K562 (cell line): Measurements from ENCODE around the gene KLHL29. TPM values are rescaled to one million over a fixed set of nuclear protein-coding genes. Genes with fewer than 3 reads are reported as not detected.

ENCODE experiments used
- ATAC-seq: fragments of 200-7000 bp; cut with Tn5 transposase; 3 replicates; pipeline ENCODE4 v1.9.1; 2020; ENCODE audit warnings: moderate library complexity
- BruUV-seq: library from RNA; stranded (reverse); fragments of 400-500 nt; replicated peaks from 2 replicates; lab custom pipeline; 2021; lab: Mats Ljungman, UMichigan
- CTCF ChIA-PET: fragments of 300-600 bp; formaldehyde crosslinking; extraction: SDS; loops from one replicate; lab custom pipeline; 2021; ENCODE audit warnings: low intra/inter-chr PET ratio; lab: Yijun Ruan, JAX
- POLR2A ChIA-PET: fragments of 300-600, 350-650 bp; sonication (Branson Sonifier 250); formaldehyde crosslinking; extraction: SDS; loops from one replicate; lab custom pipeline; 2021; ENCODE audit warnings: antibody characterized with exemption, inconsistent platforms; lab: Yijun Ruan, JAX
- DNase-seq, 4 experiments: peaks; one replicate each; pipeline versions ENCODE4 v3.0.0 to v3.0.0-alpha.2; 2011 to 2018; ENCODE audit warnings: low spot score in 3 of 4, mixed read lengths in 3 of 4; ENCODE audit errors: extremely low read depth in 1 of 4
- FAIRE-seq: peaks from 2 replicates; lab custom pipeline; 2011; peaks lifted over from hg19 to GRCh38; lab: Jason Lieb, UNC
- H2AFZ ChIP-seq: 2 replicates; pipeline ENCODE4 v1.6.0; 2011; ENCODE audit warnings: low read depth, low read length, control low read depth, inconsistent platforms
- H3K27ac ChIP-seq: fragments of 200-600 bp; 3 replicates; pipeline ENCODE4 v1.8.0; 2011; ENCODE audit warnings: low read depth, mild to moderate bottlenecking, control low read depth, inconsistent platforms, low read length, moderate library complexity, mixed read lengths; ENCODE audit errors: extremely low read depth
- H3K27me3 ChIP-seq, 2 experiments: fragments of 300-600 bp in 1 of 2; 2 replicates in 1 of 2; 3 replicates in 1 of 2; pipeline versions ENCODE4 v1.6.0 to v1.8.0; 2011; ENCODE audit warnings: inconsistent platforms in 2 of 2, low read length in 2 of 2, mild to moderate bottlenecking in 1 of 2, mixed read lengths in 1 of 2, moderate library complexity in 1 of 2; ENCODE audit not compliant: control insufficient read depth in 2 of 2, insufficient read depth in 2 of 2
- H3K36me3 ChIP-seq: fragments of 300-600 bp; 3 replicates; pipeline ENCODE4 v1.8.0; 2011; ENCODE audit warnings: mild to moderate bottlenecking, low read length, inconsistent platforms; ENCODE audit not compliant: control insufficient read depth, insufficient read depth
- H3K4me1 ChIP-seq, 2 experiments: fragments of 200-600 bp in 1 of 2; replicated peaks in 1 of 2; 2 replicates in 1 of 2; 3 replicates in 1 of 2; pipeline versions ENCODE4 v1.5.1 to v1.8.0; 2011; ENCODE audit warnings: inconsistent platforms in 2 of 2, low read length in 2 of 2, mild to moderate bottlenecking in 1 of 2, mixed read lengths in 1 of 2, moderate library complexity in 1 of 2; ENCODE audit not compliant: control insufficient read depth in 2 of 2, insufficient read depth in 2 of 2
- H3K4me2 ChIP-seq: 2 replicates; pipeline ENCODE4 v1.6.1; 2011; ENCODE audit warnings: low read length, control low read depth, inconsistent platforms, mixed read lengths; ENCODE audit not compliant: insufficient read depth
- H3K4me3 ChIP-seq: fragments of 200-600 bp; sonication (generic), shearing (Covaris generic); 2 replicates; pipeline ENCODE4 v1.5.1; 2016; ENCODE audit warnings: control low read depth, inconsistent platforms
- H3K79me2 ChIP-seq: fragments of 200-600 bp; 3 replicates; pipeline ENCODE4 v1.8.0; 2011; ENCODE audit warnings: low read length, inconsistent platforms; ENCODE audit not compliant: control insufficient read depth, insufficient read depth
- H3K9ac ChIP-seq, 2 experiments: 2 replicates each; pipeline versions ENCODE4 v1.6.0 to v1.6.1; 2011; ENCODE audit warnings: low read depth in 2 of 2, low read length in 2 of 2, control low read depth in 1 of 2, inconsistent platforms in 1 of 2, mild to moderate bottlenecking in 1 of 2, mixed read lengths in 1 of 2; ENCODE audit not compliant: insufficient read depth in 1 of 2
- H3K9me1 ChIP-seq: one replicate; pipeline ENCODE4 v1.6.0; 2011; ENCODE audit warnings: inconsistent platforms, mild to moderate bottlenecking, low read length, moderate library complexity; ENCODE audit not compliant: control insufficient read depth, insufficient read depth
- H3K9me3 ChIP-seq: replicated peaks from 2 replicates; pipeline ENCODE4 v1.5.1; 2011; ENCODE audit warnings: low read depth, low read length, inconsistent platforms; ENCODE audit not compliant: control insufficient read depth, insufficient read depth
- H4K20me1 ChIP-seq: replicated peaks from 2 replicates; pipeline ENCODE4 v1.6.1; 2011; ENCODE audit warnings: low read length, inconsistent platforms, mixed read lengths; ENCODE audit not compliant: control insufficient read depth, insufficient read depth
- KLF10 ChIP-seq: fragments of 250-450 bp; sonication (Bioruptor Pico); IDR thresholded peaks from 2 replicates; pipeline ENCODE4 v1.6.1; 2021; ENCODE audit warnings: matching md5 sums
- MAX ChIP-seq: sonication (generic); formaldehyde crosslinking; IDR thresholded peaks from 2 replicates; pipeline ENCODE4 v1.9.0; 2022; ENCODE audit warnings: mild to moderate bottlenecking, missing genetic modification reagents
- SMARCA4 ChIP-seq: fragments of 450-650 bp; IDR thresholded peaks from 2 replicates; pipeline ENCODE4 v1.6.1; 2016
- USF1 ChIP-seq: sonication (generic); formaldehyde crosslinking; IDR thresholded peaks from 2 replicates; pipeline ENCODE4 v1.9.0; 2022; ENCODE audit warnings: mild to moderate bottlenecking, missing genetic modification reagents
- ZFX ChIP-seq: sonication (generic); formaldehyde crosslinking; IDR thresholded peaks from 2 replicates; pipeline ENCODE4 v1.8.0; 2022; ENCODE audit warnings: mild to moderate bottlenecking, missing genetic modification reagents, moderate library complexity
- ZNF224 ChIP-seq: sonication (generic); formaldehyde crosslinking; IDR thresholded peaks from 2 replicates; pipeline ENCODE4 v1.8.0; 2022; ENCODE audit warnings: mild to moderate bottlenecking, missing genetic modification reagents
- ZNF764 ChIP-seq: fragments of 250-450 bp; sonication (Bioruptor Pico); IDR thresholded peaks from 2 replicates; pipeline ENCODE4 v1.4.0; 2020; ENCODE audit warnings: low read depth, mild to moderate bottlenecking, moderate library complexity
- WGBS: fragments of 100-300 bp; shearing (Covaris generic); methylation state at CpG from one replicate; pipeline ENCODE4 v1.1.6; 2016; ENCODE audit warnings: low coverage, mixed read lengths; ENCODE audit not compliant: insufficient coverage; ENCODE audit errors: missing lambda C conversion rate; 5-methylcytosine and 5-hydroxymethylcytosine counted together
- in situ Hi-C: fragments of 300-500 bp; cut with MboI; formaldehyde crosslinking; loops from 4 replicates; pipeline ENCODE4 v1.15.0; 2018; ENCODE audit warnings: inconsistent platforms, mixed read lengths
- intact Hi-C: fragments of 100-400 bp; cut with micrococcal nuclease; formaldehyde crosslinking; loops from 2 replicates; pipeline ENCODE4 v1.14.2; 2022
- polyA plus RNA-seq, 8 experiments: library from polyadenylated mRNA; depleted of rRNA in 4 of 8; stranded (reverse) in 5 of 8; unstranded in 3 of 8; fragments of >200 nt; fragmentation: Nextera tagmentation in 2 of 8; fragmentation: Illumina TruSeq in 1 of 8; extraction: Ambion mirVana in 2 of 8; extraction: Trizol in 1 of 8; gene quantifications; 2 replicates each; pipeline versions ENCODE4 v1.2.1 to v1.2.3, GENCODE V29; 2011 to 2014; ENCODE audit warnings: inconsistent platforms in 1 of 8, missing spikeins in 1 of 8
- total RNA-seq, 7 experiments: library from RNA; depleted of rRNA in 6 of 7; stranded (reverse); fragments of >200 nt in 6 of 7; fragmentation: Illumina TruSeq in 2 of 7; extraction: Trizol in 2 of 7; gene quantifications; 2 replicates each; pipeline versions ENCODE4 v1.2.1 to v1.2.3, GENCODE V29; 2011 to 2021; ENCODE audit warnings: low replicate concordance in 1 of 7

Gene KLHL29
- total and polyA plus RNA-seq, 9 of the 15 experiments (the other 6 are each of a cell fraction or from before 2014, with no cell fraction given) = 0.03 to 0.31 (median 0.08) TPM; not detected in 1

GRCh38 chr2:23673082-23673481, 288.1 kb downstream of the KLHL29 start:
- H2AFZ ChIP-seq = no peak overlapping the region
- H3K27me3 ChIP-seq = peaks cover 5 to 47% of the 10 kb centered on the region in 2 experiments; a peak in 4 of 5 replicates
- no peak overlapping the region for H3K4me3 ChIP-seq
- no peak overlapping the region for H3K9ac ChIP-seq
- FAIRE-seq = no peak
- peaks cover 6% of the 10 kb centered on the region; the same call in 1 of the 2 replicates for H4K20me1 ChIP-seq
- H3K9me1 ChIP-seq = no peaks in the 10 kb centered on the region
- TF ChIP-seq KLF10 (CRISPR knock-in tag) (no peak), MAX (CRISPR knock-in tag) (peak; percentile 54; the same call in 1 of the 2 replicates), ZFX (CRISPR knock-in tag) (no peak), USF1 (CRISPR knock-in tag) (peak; percentile 6; the same call in 1 of the 2 replicates), ZNF224 (CRISPR knock-in tag) (no peak), ZNF764 (CRISPR knock-in tag) (no peak), SMARCA4 (no peak)
- no peaks in the 10 kb centered on the region for H3K79me2 ChIP-seq
- no peak overlapping the region for H3K4me2 ChIP-seq
- CTCF ChIA-PET = no interaction called here
- no peak overlapping the region for H3K27ac ChIP-seq
- ATAC-seq = no peak
- in situ Hi-C loops = no loop called here
- no peaks in the 10 kb centered on the region for H3K9me3 ChIP-seq
- WGBS = 2% methylated on average over 6 of the region's 6 CpGs
- intact Hi-C loops = no loop called here
- H3K36me3 ChIP-seq = no peaks in the 10 kb centered on the region
- POLR2A ChIA-PET = interaction anchor here (0.8 to 1.0 kb wide), 2 partner anchors 9 to 18 kb away, joined by 3 to 4 read pairs; no protein-coding TSS in a partner anchor
- no TSS peak for BruUV-seq
- H3K4me1 ChIP-seq = peaks cover 0 to 10% of the 10 kb centered on the region in 2 experiments; a peak in 1 of 5 replicates
- no peak for DNase-seq
